Body of pancreas (tissue), 4 donors: ENCODE results near the gene CDC20B. TPM values are rescaled to one million over a fixed set of nuclear protein-coding genes. Genes with fewer than 3 reads are reported as not detected.

ENCODE experiments used
- ATAC-seq: fragments of 150-250 bp; one replicate; pipeline ENCODE4 v1.9.1; 2016
- DNase-seq, 4 donors: peaks; one replicate each; pipeline ENCODE4 v3.0.0-alpha.2; 2019
- H3K27ac ChIP-seq, 4 donors: fragments of 200-600 bp; sonication (generic); 1 replicate in 3 of 4; 2 replicates in 1 of 4; pipeline versions ENCODE4 v1.5.1 to v1.6.1; 2016 to 2019; ENCODE audit warnings: mild to moderate bottlenecking in 1 of 4, mixed read lengths in 1 of 4, moderate library complexity in 1 of 4
- H3K27me3 ChIP-seq, 2 donors: fragments of 200-600 bp; sonication (generic); one replicate each; pipeline ENCODE4 v1.6.0; 2016; ENCODE audit warnings: mild to moderate bottlenecking in 1 of 2
- H3K36me3 ChIP-seq, 2 donors: fragments of 200-600 bp; sonication (generic); replicated peaks in 1 of 2; 2 replicates each; pipeline ENCODE4 v1.5.1; 2016; ENCODE audit warnings: low read depth in 2 of 2; ENCODE audit not compliant: insufficient read depth in 1 of 2
- H3K4me1 ChIP-seq: fragments of 200-600 bp; sonication (generic); one replicate; pipeline ENCODE4 v1.6.0; 2016
- H3K4me3 ChIP-seq, 2 donors: fragments of 200-600 bp; sonication (generic); 1 replicate in 1 of 2; 2 replicates in 1 of 2; pipeline ENCODE4 v1.5.1; 2016 to 2019
- H3K9me3 ChIP-seq, 3 donors: fragments of 200-600 bp; sonication (generic); 1 replicate in 2 of 3; 2 replicates in 1 of 3; pipeline ENCODE4 v1.5.1; 2016
- CTCF ChIP-seq, 7 experiments: fragments of 450-650 bp in 4 of 7; fragments of 200-600 bp in 3 of 7; sonication (generic) in 3 of 7; IDR thresholded peaks; one replicate each; pipeline ENCODE4 v1.5.1; 2016 to 2019; ENCODE audit warnings: antibody characterized with exemption in 7 of 7
- POLR2A ChIP-seq, 3 donors: fragments of 450-650 bp; IDR thresholded peaks; one replicate each; pipeline ENCODE4 v1.6.1; 2016; ENCODE audit warnings: antibody characterized with exemption in 3 of 3, mild to moderate bottlenecking in 2 of 3
- WGBS, 2 donors: methylation state at CpG; one replicate each; pipeline ENCODE4 v1.1.5; 2017; 5-methylcytosine and 5-hydroxymethylcytosine counted together
- intact Hi-C: fragments of 100-400 bp; cut with DNase I; formaldehyde crosslinking; loops from one replicate; pipeline ENCODE4 v1.15.1; 2023
- total RNA-seq, 2 donors: library from RNA; depleted of rRNA; stranded (reverse); fragments of >200 nt; gene quantifications; one replicate each; pipeline ENCODE4 v1.1.0, GENCODE V29; 2016

The CDC20B gene, protein sequence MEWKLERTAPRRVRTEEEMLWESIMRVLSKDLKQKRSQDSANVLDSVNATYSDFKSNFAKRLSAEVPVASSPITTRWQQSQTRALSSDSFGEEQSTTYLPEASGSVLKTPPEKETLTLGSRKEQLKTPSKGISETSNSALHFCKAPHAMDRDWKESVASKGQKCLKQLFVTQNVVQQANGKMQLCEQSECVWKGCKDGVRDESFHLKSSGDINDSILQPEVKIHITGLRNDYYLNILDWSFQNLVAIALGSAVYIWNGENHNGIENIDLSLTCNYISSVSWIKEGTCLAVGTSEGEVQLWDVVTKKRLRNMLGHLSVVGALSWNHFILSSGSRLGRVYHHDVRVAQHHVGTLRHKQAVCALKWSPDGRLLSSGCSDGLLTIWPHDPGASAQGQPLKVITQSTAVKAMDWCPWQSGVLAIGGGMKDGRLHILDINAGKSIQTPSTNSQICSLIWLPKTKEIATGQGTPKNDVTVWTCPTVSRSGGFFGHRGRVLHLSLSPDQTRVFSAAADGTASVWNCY
- not detected for total RNA-seq

- no peaks in the 10 kb centered on the region for H3K27me3 ChIP-seq
- no peak within 1 kb of the TSS for H3K4me3 ChIP-seq
- intact Hi-C loops: no loop called here
- ATAC-seq (peak; percentile 89), DNase-seq (peak; percentile 74 to 88 (median 77))
- H3K9me3 ChIP-seq: no peaks in the 10 kb centered on the region
- H3K36me3 ChIP-seq: no peaks in the 10 kb centered on the region
- TF ChIP-seq POLR2A (IDR thresholded peaks at IDR 0.05): peak; percentile 27 to 80 (median 72)
- no peak for TF ChIP-seq CTCF (IDR thresholded peaks at IDR 0.05)
- H3K4me1 ChIP-seq: peaks cover 32% of the 10 kb centered on the region
- H3K27ac ChIP-seq: peak within 1 kb of the TSS in 3 of 4 donors; percentile 69 to 79 (median 72)
- WGBS, 2 donors: 0 to 1% methylated on average over 29 to 67 of the region's 69 CpGs
These were observed at the start of gene CDC20B for GRCh38 chr5:55172937-55173686. Gene CDC20B, minus strand, starts transcription at chr5:55173177. Its CDS starts 177 bp downstream, at chr5:55173000.

DNA sequence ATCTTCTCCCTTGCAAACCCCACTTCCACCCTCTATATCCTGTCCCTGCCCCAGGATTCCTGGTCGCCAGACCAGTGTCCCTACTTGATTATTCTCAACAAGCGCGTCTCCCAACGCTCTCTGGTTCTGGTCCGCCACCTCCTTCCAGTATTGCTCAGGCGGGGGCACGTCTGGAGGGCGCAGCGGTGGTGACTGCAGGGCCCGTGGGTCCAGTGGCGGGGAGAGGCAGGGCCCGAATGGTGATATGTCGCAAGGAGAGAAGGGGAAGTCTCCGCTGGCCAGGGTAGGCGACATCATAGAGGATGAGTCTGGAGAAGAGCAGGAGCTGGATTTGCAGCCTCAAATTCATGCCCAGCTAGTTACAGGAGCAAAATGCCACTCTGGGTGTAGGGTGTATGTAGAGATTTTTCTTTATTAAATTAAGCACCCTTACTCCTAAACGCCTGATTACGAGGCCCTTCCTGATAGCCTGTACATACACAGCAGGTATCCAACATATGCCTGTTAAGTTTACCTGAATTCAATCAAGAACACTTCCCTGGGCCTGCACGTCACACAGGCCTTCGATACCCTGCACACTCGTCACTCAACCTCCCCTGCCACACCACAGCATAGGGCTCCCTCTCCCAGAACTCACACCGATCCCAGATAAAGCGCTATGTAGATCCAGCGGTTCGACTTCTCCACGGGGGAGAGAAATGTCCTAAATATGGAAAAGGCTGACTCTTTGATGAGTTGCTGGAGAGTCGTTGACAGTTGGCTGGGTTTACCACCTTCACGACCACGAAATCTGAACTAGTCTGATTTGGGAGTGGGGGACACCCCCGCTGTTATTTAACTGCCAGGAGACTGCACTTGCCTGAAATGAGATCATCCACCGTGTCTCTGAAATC lies 49.4 kb upstream of the CDC20B start:
- H3K27me3 ChIP-seq: no peaks in the 10 kb centered on the region
- DNase-seq (no peak), ATAC-seq (no peak)
- 47 to 71% methylated on average over 30 of the region's 30 CpGs for WGBS, 2 donors
- no peak overlapping the region for H3K4me3 ChIP-seq
- H3K27ac ChIP-seq: no peak overlapping the region
- H3K4me1 ChIP-seq: peaks cover 44% of the 10 kb centered on the region
- intact Hi-C loops: no loop called here
- no peak for TF ChIP-seq POLR2A (IDR thresholded peaks at IDR 0.05)
- TF ChIP-seq CTCF (IDR thresholded peaks at IDR 0.05): no peak
- H3K36me3 ChIP-seq: no peaks in the 10 kb centered on the region
- no peaks in the 10 kb centered on the region for H3K9me3 ChIP-seq

DNA sequence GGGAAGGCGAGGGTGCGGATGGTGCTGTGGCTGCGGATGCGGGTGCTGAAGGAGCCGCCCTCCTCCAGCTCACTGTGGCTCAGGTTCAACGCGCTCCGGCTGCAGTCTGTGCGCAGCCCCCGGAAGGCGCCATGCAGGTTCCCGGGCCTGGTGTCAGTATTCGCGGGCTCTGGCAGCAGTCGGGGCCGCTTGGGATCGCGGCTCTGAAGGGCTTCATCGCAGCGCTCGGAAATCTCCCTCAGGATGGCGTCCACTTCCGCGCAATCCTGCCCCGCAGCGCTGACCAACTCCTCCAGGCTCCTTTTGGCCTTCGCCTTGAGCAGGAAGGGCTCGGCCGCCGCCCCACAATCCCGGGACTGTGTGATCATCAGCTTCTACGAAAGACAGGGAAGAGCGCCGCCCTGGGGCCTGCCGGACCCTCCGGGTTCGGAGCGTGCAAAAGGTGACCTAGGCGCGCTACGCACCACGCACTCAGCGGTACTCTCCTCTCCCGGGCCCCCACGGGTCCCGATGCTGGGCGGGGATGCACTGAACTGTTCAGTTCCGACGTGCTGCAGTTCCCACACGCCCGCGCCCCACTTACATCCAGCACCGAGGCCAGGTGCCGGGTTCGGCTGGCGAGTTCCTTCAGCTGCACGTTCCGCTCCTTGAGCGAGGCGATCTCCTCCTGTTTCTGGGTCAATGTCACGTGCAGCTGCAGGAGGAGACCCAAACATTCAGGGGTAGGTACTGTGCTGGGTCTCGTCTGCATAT lies 47.6 kb upstream of the CDC20B start:
- H3K36me3 ChIP-seq: no peaks in the 10 kb centered on the region
- H3K4me3 ChIP-seq: no peak overlapping the region
- no peaks in the 10 kb centered on the region for H3K9me3 ChIP-seq
- no peaks in the 10 kb centered on the region for H3K27me3 ChIP-seq
- ATAC-seq: no peak
- 40 to 51% methylated on average over 37 to 57 of the region's 62 CpGs for WGBS, 2 donors
- intact Hi-C loops: no loop called here
- peak in 3 of 4 donors; percentile 20 to 40 (median 21) for DNase-seq
- peak overlapping the region in 2 of 4 donors; percentile 1 to 6 for H3K27ac ChIP-seq
- H3K4me1 ChIP-seq: peaks cover 35% of the 10 kb centered on the region
- TF ChIP-seq CTCF (IDR thresholded peaks at IDR 0.05): peak in 1 of 7 experiments; percentile 9
- TF ChIP-seq POLR2A (IDR thresholded peaks at IDR 0.05): no peak

DNA sequence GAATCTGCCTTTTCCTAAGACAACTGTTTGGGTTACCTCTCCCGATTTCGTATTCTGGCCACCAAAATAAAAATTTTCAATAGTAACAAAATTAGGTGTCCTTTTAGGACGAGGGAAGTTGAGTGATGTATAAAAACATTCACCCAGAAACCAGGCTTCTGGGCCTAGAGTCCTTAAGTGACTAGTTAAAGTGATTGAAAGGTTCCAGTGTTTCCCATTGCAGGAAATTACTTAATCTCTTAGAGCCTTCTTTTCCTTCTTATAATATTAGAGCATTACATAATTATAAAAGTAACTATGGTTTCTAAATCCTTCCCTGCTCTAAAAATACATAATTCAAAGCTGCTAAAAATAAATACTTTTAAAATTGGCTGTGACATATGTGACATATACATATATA lies 46.8 kb upstream of the CDC20B start:
- H3K4me1 ChIP-seq: peaks cover 35% of the 10 kb centered on the region
- no peak overlapping the region for H3K4me3 ChIP-seq
- no peaks in the 10 kb centered on the region for H3K36me3 ChIP-seq
- H3K9me3 ChIP-seq: no peaks in the 10 kb centered on the region
- DNase-seq (no peak), ATAC-seq (no peak)
- TF ChIP-seq POLR2A (IDR thresholded peaks at IDR 0.05): no peak
- no peak for TF ChIP-seq CTCF (IDR thresholded peaks at IDR 0.05)
- no peaks in the 10 kb centered on the region for H3K27me3 ChIP-seq
- H3K27ac ChIP-seq: peak overlapping the region in 3 of 4 donors; percentile 2 to 68 (median 37)
- WGBS, 2 donors: 55% methylated on average over 3 of the region's 3 CpGs
- intact Hi-C loops: no loop called here
